ENCODE results near the gene KLHL11. TPM values are rescaled to one million over a fixed set of nuclear protein-coding genes. Genes with fewer than 3 reads are reported as not detected.

The KLHL11 gene
- total and polyA plus RNA-seq, 9 of the 15 experiments (the other 6 are each of a cell fraction or from before 2014, with no cell fraction given), result 0.20 to 17.0 (median 10.3) TPM

DNA sequence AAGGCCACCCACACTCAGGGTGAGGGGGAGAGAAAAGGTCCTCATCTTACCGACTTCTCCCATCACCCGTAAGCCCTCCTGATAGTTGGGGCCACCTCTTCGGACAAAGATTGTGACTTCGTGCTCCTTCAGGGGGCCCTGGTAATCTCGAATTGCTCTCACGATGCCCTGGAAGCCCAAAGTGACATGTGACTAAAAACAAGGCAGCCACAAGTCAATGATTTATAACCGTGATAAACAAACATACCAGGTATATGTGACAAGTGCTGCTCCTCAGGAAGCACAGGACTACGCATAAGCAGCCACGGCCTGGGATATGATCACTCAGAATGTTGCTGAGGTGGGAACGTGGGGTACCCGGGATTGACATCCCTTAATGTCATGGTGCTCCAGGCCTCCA is 36.4 kb upstream of the KLHL11 start (continued):
- TF ChIP-seq, protein P1, sequence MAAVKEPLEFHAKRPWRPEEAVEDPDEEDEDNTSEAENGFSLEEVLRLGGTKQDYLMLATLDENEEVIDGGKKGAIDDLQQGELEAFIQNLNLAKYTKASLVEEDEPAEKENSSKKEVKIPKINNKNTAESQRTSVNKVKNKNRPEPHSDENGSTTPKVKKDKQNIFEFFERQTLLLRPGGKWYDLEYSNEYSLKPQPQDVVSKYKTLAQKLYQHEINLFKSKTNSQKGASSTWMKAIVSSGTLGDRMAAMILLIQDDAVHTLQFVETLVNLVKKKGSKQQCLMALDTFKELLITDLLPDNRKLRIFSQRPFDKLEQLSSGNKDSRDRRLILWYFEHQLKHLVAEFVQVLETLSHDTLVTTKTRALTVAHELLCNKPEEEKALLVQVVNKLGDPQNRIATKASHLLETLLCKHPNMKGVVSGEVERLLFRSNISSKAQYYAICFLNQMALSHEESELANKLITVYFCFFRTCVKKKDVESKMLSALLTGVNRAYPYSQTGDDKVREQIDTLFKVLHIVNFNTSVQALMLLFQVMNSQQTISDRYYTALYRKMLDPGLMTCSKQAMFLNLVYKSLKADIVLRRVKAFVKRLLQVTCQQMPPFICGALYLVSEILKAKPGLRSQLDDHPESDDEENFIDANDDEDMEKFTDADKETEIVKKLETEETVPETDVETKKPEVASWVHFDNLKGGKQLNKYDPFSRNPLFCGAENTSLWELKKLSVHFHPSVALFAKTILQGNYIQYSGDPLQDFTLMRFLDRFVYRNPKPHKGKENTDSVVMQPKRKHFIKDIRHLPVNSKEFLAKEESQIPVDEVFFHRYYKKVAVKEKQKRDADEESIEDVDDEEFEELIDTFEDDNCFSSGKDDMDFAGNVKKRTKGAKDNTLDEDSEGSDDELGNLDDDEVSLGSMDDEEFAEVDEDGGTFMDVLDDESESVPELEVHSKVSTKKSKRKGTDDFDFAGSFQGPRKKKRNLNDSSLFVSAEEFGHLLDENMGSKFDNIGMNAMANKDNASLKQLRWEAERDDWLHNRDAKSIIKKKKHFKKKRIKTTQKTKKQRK (IDR thresholded peaks at IDR 0.05; ENCODE audit: borderline replicate concordance, low read depth, low read length), result no peak
- TF ChIP-seq GABPB1 (CRISPR knock-in tag; IDR thresholded peaks at IDR 0.05) (no peak), RBM25 (IDR thresholded peaks at IDR 0.05; ENCODE audit: low read depth, low read length, severe bottlenecking) (no peak), KDM5B (IDR thresholded peaks at IDR 0.05; ENCODE audit: insufficient replicate concordance, low read depth, low read length) (no peak)

GRCh38 chr17:41896726-41897125 is 31.5 kb upstream of the KLHL11 start:
- Histone ChIP-seq H3K4me2 (ENCODE audit: insufficient read depth, low read length) (no peak overlapping the region), H3K9me1 (ENCODE audit: control insufficient read depth, insufficient read depth, low read length) (no peaks in the 10 kb centered on the region), H3K4me3 (no peak overlapping the region), H3K79me2 (ENCODE audit: control insufficient read depth, insufficient read depth, low read length) (no peaks in the 10 kb centered on the region), H3K27me3 (ENCODE audit: control insufficient read depth in 2 of 2, insufficient read depth in 2 of 2, low read length in 2 of 2) (no peaks in the 10 kb centered on the region), H4K20me1 (replicated peaks; ENCODE audit: control insufficient read depth, insufficient read depth, low read length) (no peaks in the 10 kb centered on the region), H3K36me3 (ENCODE audit: control insufficient read depth, insufficient read depth, low read length) (peaks cover 95% of the 10 kb centered on the region; the same call in 2 of the 3 replicates), H2AFZ (ENCODE audit: low read depth, low read length) (no peak overlapping the region), H3K9me3 (replicated peaks; ENCODE audit: control insufficient read depth, insufficient read depth, low read depth, low read length) (no peaks in the 10 kb centered on the region), H3K4me1 (replicated peaks in 1 of 2; ENCODE audit: control insufficient read depth in 2 of 2, insufficient read depth in 2 of 2, low read length in 2 of 2) (no peaks in the 10 kb centered on the region), H3K27ac (ENCODE audit: extremely low read depth, low read depth, low read length) (no peak overlapping the region), H3K9ac (ENCODE audit: insufficient read depth in 1 of 2, low read depth in 2 of 2, low read length in 2 of 2) (no peak overlapping the region)
- peak in 1 of 3 experiments; percentile 50; a peak in 1 of 6 replicates for TF ChIP-seq CTCF (IDR thresholded peaks at IDR 0.05 in 2 of 3, conservative IDR thresholded peaks at IDR 0.05 in 1 of 3; ENCODE audit: insufficient read depth in 2 of 3, low read depth in 1 of 3, low read length in 3 of 3)
- TF ChIP-seq ZNF445 (CRISPR knock-in tag; IDR thresholded peaks at IDR 0.05; ENCODE audit: low read depth), result no peak
- no peak for DNase-seq (ENCODE audit: extremely low read depth in 1 of 4, low spot score in 3 of 4)
- POLR2A ChIA-PET, result no interaction called here
- CTCF ChIA-PET (ENCODE audit: low intra/inter-chr PET ratio), result interaction anchor here (0.6 kb wide), 1 partner anchor 156 kb away, joined by 4 read pairs; no protein-coding TSS in a partner anchor
- intact Hi-C loops (cut with micrococcal nuclease) (no loop called here), in situ Hi-C loops (cut with MboI) (loop anchor here (5.0 kb wide), 1 partner anchor 159 kb away; no protein-coding TSS in a partner anchor)
- no peak for ATAC-seq
- FAIRE-seq, result no peak
- BruUV-seq (replicated peaks), result no TSS peak
- 83% methylated on average over 4 of the region's 6 CpGs for WGBS (ENCODE audit: insufficient coverage, low coverage, missing lambda C conversion rate)

Measured in K562 (cell line).